Ishikawa (cell line): ENCODE data around the gene NELL1.
A peak's percentile ranks its signal among the peaks of the same experiment; 100 is the strongest.

Experiments
- CEBPB ChIP-seq: IDR thresholded peaks from 2 replicates; pipeline ENCODE4 v1.6.1; 2012
- CREB1 ChIP-seq: IDR thresholded peaks from 2 replicates; pipeline ENCODE4 v1.6.1; 2012; ENCODE audit warnings: low read depth
- EGR1 ChIP-seq: IDR thresholded peaks from 2 replicates; pipeline ENCODE4 v1.6.1; 2012
- EP300 ChIP-seq: IDR thresholded peaks from 2 replicates; pipeline ENCODE4 v1.6.1; 2012; ENCODE audit warnings: borderline replicate concordance
- FOXM1 ChIP-seq: IDR thresholded peaks from 2 replicates; pipeline ENCODE4 v1.6.1; 2012; ENCODE audit warnings: low read depth, borderline replicate concordance
- NFIC ChIP-seq: IDR thresholded peaks from 2 replicates; pipeline ENCODE4 v1.6.1; 2012
- RAD21 ChIP-seq: IDR thresholded peaks from 2 replicates; pipeline ENCODE4 v1.6.1; 2012; ENCODE audit warnings: low read depth
- TAF1 ChIP-seq: IDR thresholded peaks from 2 replicates; pipeline ENCODE4 v1.6.1; 2012; ENCODE audit warnings: low read depth, mild to moderate bottlenecking
- TCF12 ChIP-seq: IDR thresholded peaks from 2 replicates; pipeline ENCODE4 v1.6.1; 2012; ENCODE audit warnings: low read depth
- TEAD4 ChIP-seq: IDR thresholded peaks from 2 replicates; pipeline ENCODE4 v1.6.1; 2012
- YY1 ChIP-seq: IDR thresholded peaks from 2 replicates; pipeline ENCODE4 v1.6.1; 2012; ENCODE audit warnings: low read depth
- ZBTB7A ChIP-seq: IDR thresholded peaks from 2 replicates; pipeline ENCODE4 v1.6.1; 2012; ENCODE audit warnings: low read depth
- TF ChIP-seq, protein P1 (sequence below): IDR thresholded peaks from 2 replicates; pipeline ENCODE4 v1.6.1; 2012
- TF ChIP-seq, protein P2 (sequence below): IDR thresholded peaks from 2 replicates; pipeline ENCODE4 v1.6.1; 2012; ENCODE audit warnings: low read depth, mild to moderate bottlenecking
- TF ChIP-seq, protein P3 (sequence below): IDR thresholded peaks from 2 replicates; pipeline ENCODE4 v1.6.1; 2012

The NELL1 gene

DNA sequence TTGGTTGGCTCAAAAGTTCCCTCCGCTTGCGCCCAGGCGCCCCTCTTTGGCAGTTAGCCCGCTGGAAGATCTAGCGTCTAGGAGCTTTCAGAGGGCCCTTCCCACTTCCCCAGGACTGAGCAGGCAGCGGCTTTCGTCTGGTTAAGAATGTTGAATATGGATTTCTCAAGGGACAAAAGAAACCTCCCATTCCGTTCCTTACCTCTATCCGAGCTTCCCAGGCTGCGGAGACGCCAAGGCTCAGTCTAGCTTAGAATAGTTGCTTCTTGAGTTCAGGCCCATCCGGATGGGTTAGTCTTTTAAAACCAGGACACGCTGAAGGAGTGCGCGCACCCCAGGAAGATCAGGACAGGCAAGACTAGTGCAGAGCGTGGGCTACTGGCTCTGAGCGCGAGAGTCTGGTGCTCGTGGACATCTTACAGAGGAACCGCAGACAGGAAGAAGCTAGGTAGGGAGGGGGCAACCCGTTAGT, 1.6 kb downstream of the NELL1 start:
- TF ChIP-seq EGR1: no peak
- TF ChIP-seq CEBPB: no peak
- no peak for TF ChIP-seq FOXM1
- no peak for TF ChIP-seq ZBTB7A
- TF ChIP-seq EP300: no peak
- TF ChIP-seq TAF1: no peak
- TF ChIP-seq TCF12: no peak
- no peak for TF ChIP-seq TEAD4
- no peak for TF ChIP-seq RAD21
- no peak for TF ChIP-seq YY1
- TF ChIP-seq NFIC: no peak
- no peak for TF ChIP-seq CREB1
- TF ChIP-seq, protein P1, sequence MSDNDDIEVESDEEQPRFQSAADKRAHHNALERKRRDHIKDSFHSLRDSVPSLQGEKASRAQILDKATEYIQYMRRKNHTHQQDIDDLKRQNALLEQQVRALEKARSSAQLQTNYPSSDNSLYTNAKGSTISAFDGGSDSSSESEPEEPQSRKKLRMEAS: no peak
- TF ChIP-seq, protein P2, sequence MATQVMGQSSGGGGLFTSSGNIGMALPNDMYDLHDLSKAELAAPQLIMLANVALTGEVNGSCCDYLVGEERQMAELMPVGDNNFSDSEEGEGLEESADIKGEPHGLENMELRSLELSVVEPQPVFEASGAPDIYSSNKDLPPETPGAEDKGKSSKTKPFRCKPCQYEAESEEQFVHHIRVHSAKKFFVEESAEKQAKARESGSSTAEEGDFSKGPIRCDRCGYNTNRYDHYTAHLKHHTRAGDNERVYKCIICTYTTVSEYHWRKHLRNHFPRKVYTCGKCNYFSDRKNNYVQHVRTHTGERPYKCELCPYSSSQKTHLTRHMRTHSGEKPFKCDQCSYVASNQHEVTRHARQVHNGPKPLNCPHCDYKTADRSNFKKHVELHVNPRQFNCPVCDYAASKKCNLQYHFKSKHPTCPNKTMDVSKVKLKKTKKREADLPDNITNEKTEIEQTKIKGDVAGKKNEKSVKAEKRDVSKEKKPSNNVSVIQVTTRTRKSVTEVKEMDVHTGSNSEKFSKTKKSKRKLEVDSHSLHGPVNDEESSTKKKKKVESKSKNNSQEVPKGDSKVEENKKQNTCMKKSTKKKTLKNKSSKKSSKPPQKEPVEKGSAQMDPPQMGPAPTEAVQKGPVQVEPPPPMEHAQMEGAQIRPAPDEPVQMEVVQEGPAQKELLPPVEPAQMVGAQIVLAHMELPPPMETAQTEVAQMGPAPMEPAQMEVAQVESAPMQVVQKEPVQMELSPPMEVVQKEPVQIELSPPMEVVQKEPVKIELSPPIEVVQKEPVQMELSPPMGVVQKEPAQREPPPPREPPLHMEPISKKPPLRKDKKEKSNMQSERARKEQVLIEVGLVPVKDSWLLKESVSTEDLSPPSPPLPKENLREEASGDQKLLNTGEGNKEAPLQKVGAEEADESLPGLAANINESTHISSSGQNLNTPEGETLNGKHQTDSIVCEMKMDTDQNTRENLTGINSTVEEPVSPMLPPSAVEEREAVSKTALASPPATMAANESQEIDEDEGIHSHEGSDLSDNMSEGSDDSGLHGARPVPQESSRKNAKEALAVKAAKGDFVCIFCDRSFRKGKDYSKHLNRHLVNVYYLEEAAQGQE: no peak
- TF ChIP-seq, protein P3, sequence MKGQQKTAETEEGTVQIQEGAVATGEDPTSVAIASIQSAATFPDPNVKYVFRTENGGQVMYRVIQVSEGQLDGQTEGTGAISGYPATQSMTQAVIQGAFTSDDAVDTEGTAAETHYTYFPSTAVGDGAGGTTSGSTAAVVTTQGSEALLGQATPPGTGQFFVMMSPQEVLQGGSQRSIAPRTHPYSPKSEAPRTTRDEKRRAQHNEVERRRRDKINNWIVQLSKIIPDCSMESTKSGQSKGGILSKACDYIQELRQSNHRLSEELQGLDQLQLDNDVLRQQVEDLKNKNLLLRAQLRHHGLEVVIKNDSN: no peak

DNA sequence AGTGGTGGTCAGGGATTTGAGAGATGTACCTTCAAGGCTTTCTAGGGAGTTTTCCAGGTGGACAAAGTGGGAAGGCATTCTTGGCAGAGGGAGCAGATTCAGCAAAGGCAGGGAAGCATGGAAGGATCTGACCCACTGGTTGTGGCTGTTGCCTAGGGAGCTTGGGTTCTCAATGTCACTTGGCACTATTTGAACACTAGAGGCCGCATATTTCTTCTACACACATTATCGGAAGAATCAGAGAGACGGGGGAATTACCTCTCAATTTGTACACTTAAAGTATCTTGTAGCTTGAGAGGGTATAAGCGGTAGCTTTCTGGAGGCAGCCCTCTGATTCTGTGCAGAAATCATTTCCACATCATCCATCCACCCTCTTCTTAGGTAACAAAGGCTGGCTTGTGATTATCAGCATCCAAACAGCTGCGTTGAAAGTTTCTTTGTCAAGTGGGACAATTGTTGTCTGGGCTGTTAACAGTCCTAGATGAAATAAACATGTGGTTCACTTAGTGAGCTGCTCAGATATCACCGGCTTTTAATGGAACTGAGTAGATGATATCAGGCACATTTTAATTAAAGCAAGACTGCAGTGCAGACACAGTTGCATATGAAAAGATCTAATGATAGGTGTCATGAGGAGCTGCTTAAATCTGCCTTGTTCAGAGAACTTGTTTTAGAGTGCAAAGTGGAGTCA, 2.6 kb downstream of the NELL1 start:
- no peak for TF ChIP-seq TCF12
- no peak for TF ChIP-seq EP300
- TF ChIP-seq, protein P2: no peak
- TF ChIP-seq, protein P1: no peak
- no peak for TF ChIP-seq FOXM1
- TF ChIP-seq YY1: no peak
- no peak for TF ChIP-seq RAD21
- TF ChIP-seq EGR1: no peak
- no peak for TF ChIP-seq CEBPB
- no peak for TF ChIP-seq CREB1
- TF ChIP-seq TAF1: no peak
- TF ChIP-seq, protein P3: no peak
- no peak for TF ChIP-seq TEAD4
- no peak for TF ChIP-seq NFIC
- no peak for TF ChIP-seq ZBTB7A

DNA sequence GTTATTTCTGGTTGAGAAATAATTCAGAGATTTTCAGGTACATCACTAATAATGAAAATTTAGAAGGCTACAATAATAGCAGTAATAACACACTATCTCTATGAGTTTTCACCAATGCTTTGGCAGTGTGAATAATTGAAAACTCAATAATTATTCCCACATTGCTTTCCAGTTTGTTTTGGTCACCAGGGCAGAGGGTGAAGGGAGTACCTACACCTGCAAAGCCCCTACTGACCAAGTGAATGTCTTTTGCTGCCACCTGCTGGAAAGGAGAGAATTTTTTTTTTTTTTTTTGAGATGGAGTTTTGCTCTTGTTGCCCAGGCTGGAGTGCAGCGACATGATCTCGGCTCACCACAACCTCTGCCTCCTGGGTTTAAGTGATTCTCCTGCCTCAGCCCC, 3.2 kb downstream of the NELL1 start:
- TF ChIP-seq RAD21 (peak; percentile 25; the same call in 1 of the 2 replicates), TAF1 (no peak), FOXM1 (no peak), EP300 (no peak)

DNA sequence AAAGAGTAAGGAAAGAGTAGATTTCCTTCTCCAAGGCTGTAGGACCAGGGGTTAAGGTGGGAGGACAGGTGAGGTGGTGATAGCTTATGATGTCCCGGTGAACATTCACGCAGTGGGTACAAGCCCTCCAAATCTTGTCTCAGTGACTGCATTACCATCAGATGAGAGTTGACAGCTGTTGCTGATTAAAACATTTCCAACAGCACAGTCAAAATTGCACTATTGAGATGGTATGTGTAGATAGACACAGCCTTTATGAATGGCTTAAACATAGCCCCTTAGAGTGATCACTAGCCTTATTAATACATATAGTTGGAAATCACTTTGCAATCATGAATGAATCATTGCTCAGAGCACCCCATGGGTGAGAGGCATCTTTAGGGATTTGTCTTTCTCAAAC, 7.3 kb downstream of the NELL1 start:
- no peak for TF ChIP-seq RAD21
- no peak for TF ChIP-seq TEAD4
- TF ChIP-seq, protein P3: no peak
- no peak for TF ChIP-seq TAF1
- TF ChIP-seq EGR1: no peak

DNA sequence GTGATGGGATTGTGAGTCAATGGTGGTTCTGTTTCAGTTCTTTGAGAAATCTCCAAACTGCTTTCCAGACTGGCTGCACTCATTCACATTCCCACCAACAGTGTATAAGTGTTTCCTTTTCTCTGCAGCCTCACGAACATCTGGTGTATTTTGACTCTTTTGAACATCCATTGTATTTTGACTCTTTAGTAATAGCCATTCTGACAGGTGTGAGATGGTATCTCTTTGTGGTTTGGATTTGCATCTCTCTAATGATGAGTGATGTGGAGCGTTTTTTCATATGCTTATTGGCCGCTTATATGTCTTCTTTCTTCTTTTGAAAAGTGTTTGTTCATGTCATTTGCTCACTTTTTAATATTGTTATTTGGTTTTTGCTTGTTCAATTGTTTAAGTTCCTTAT, 19.4 kb downstream of the NELL1 start:
- TF ChIP-seq, protein P3: no peak

DNA sequence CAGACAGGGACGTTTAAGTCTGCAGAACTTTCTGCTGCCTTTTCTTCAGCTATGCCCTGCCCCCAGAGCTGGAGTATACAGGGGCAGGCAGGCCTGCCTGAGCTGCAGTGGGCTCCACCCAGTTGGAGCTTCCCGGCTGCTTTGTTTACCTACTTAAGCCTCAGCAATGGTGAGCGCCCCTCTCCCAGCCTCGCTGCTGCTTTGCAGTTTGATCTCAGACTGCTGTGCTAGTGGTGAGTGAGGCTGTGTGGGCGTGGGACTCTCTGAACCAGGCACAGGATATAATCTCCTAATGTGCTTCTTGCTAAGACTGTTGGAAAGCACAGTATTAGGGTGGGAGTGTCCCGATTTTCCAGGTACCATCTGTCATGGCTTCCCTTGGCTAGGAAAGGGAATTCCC, 38.5 kb downstream of the NELL1 start:
- TF ChIP-seq NFIC: no peak
- TF ChIP-seq FOXM1: no peak
- no peak for TF ChIP-seq TAF1
- TF ChIP-seq EP300: no peak
- TF ChIP-seq EGR1: no peak
- TF ChIP-seq RAD21: no peak
- TF ChIP-seq, protein P3: no peak
- TF ChIP-seq, protein P1: no peak
- TF ChIP-seq CEBPB: no peak
- no peak for TF ChIP-seq TEAD4
